SK-N-MC (cell line): ENCODE results near the gene POLQ.
"Not testable (repeated sequence)": the region's sequence is repeated elsewhere in the genome, so short reads cannot be mapped to it uniquely, and the experiment has no call there.

ENCODE experiments used
- DNase-seq: peaks from one replicate; pipeline ENCODE4 v3.0.0-alpha.2; 2011; ENCODE audit warnings: low read depth, low spot score
- H3K27ac ChIP-seq: fragments of 200-600 bp; sonication (generic); 2 replicates; pipeline ENCODE4 v1.5.1; 2016; ENCODE audit warnings: mixed run types
- H3K36me3 ChIP-seq: fragments of 200-600 bp; sonication (generic); 2 replicates; pipeline ENCODE4 v1.6.1; 2017; ENCODE audit warnings: antibody characterized with exemption, low read length, mixed read lengths; ENCODE audit not compliant: insufficient read depth
- H3K4me3 ChIP-seq: fragments of 200-600 bp; sonication (generic); 2 replicates; pipeline ENCODE4 v1.5.1; 2016
- H3K9ac ChIP-seq: fragments of 200-600 bp; sonication (generic); 2 replicates; pipeline ENCODE4 v1.8.0; 2017; ENCODE audit warnings: mixed run types, mixed read lengths; ENCODE audit not compliant: insufficient read length
- H3K9me3 ChIP-seq: fragments of 200-600 bp; sonication (generic); 2 replicates; pipeline ENCODE4 v1.6.1; 2017; ENCODE audit warnings: low read depth, mild to moderate bottlenecking, antibody characterized with exemption, low read length, moderate library complexity, mixed read lengths
- EZH2 ChIP-seq: fragments of 200-600 bp; sonication (generic); IDR thresholded peaks from one replicate; pipeline ENCODE4 v1.6.1; 2017; ENCODE audit warnings: antibody characterized with exemption
- FOXP2 ChIP-seq: optimal IDR thresholded peaks from 2 replicates; pipeline ENCODE3; 2011; ENCODE audit warnings: mild to moderate bottlenecking, moderate library complexity; ENCODE audit not compliant: insufficient read depth; ENCODE audit errors: extremely low read length, control extremely low read depth
- POLR2AphosphoS5 ChIP-seq: IDR thresholded peaks from 2 replicates; pipeline ENCODE4 v1.6.1; 2012; ENCODE audit warnings: mild to moderate bottlenecking, low read depth, low read length, borderline replicate concordance

POLQ gene

DNA sequence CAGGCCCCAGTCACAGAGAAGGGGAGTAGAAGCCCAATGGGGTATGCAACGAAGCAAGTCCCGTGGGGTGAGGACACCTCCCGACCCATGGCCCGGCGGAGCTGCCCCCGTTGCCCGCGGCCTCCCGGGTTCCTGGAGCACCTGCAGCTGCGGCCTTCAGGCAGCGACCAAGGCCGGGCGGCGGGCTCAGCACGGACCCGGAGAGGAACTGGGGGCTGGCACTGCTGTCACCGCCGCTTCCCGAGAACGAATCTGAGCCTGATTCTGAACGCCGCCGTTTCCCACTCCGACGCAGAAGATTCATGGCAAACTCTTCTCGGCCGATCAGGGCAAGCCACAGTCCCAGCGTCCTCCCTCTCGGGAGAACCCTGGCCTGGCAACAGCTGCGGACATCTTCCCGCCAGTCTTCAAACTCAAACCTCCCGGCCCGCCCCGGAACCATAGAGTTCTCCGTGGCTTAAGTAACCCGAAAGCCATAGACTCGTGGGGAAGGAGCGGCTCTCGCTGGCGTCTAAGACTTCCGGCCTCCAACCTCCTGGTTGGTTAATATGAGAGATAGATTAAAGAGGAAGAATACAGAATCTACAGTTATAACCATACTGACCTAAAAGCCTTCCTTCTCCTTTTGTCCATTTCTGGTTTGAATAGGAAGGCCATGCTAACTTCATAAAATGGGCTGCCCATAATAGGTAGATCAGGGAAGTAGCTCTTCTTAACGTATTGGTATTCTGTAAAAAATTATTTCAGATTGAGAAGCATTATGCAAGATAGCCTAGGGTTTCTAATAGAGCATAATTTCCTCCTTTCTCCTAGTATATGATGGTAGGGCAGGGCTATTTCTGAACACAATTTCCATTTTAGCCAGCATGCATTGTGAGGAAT, at the start of gene POLQ:
TSS of gene POLQ (minus strand) at position 415 of the 882 bp plus-strand sequence. CDS start at position 304, 111 bp downstream.
- Histone ChIP-seq H3K4me3 (peak within 1 kb of the TSS; percentile 85), H3K36me3 (peaks cover 8% of the 10 kb centered on the region), H3K9ac (peak within 1 kb of the TSS; percentile 94), H3K27ac (peak within 1 kb of the TSS; percentile 66), H3K9me3 (no peaks in the 10 kb centered on the region)
- TF ChIP-seq POLR2AphosphoS5 (peak; percentile 80), FOXP2 (no peak)
- peak; percentile 77 for DNase-seq

DNA sequence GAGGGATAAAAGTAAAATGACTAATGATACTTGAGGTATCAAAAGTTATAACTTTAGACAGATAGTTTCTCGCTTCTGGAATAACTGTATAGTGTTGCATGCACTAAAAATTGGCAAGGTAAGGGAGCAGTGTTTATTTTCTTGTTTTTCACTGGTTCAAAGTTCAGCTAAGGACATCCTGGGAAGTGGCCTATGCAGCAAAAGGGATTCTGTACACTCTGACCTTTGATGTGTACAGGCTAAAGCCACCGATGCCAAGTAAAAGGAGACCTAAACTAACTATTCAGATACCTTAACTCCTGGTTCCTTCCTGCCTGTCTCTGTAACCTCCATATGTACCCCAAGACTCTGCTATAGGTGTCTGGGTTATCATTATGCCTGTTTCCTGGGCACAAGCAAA, 49.1 kb upstream of the POLQ start:
- H3K9me3 ChIP-seq: no peaks in the 10 kb centered on the region
- TF ChIP-seq EZH2: no peak
- TF ChIP-seq POLR2AphosphoS5: no peak
- TF ChIP-seq FOXP2: no peak
- no peak overlapping the region for H3K4me3 ChIP-seq
- H3K27ac ChIP-seq: no peak overlapping the region
- DNase-seq: no peak
- H3K36me3 ChIP-seq: no peaks in the 10 kb centered on the region
- H3K9ac ChIP-seq: no peak overlapping the region

DNA sequence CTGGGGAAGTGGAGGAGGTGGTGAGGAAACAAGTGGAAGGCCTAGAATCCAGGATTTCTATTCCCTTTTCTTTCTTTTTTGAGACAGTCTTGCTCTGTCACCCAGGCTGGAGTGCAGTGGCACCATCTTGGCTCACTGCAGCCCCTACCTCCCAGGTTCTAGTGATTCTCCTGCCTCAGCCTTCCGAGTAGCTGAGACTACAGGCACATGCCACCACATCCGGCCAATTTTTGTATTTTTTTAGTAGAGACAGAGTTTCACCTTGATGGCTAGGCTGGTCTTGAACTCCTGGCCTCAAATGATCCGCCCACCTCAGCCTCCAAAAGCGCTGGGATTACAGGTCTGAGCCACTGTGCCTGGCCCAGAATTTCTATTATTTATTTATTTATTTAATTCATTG, 48.0 kb upstream of the POLQ start:
- not testable (repeated sequence) for H3K9ac ChIP-seq, H3K9me3 ChIP-seq, H3K4me3 ChIP-seq, H3K27ac ChIP-seq, H3K36me3 ChIP-seq, DNase-seq

DNA sequence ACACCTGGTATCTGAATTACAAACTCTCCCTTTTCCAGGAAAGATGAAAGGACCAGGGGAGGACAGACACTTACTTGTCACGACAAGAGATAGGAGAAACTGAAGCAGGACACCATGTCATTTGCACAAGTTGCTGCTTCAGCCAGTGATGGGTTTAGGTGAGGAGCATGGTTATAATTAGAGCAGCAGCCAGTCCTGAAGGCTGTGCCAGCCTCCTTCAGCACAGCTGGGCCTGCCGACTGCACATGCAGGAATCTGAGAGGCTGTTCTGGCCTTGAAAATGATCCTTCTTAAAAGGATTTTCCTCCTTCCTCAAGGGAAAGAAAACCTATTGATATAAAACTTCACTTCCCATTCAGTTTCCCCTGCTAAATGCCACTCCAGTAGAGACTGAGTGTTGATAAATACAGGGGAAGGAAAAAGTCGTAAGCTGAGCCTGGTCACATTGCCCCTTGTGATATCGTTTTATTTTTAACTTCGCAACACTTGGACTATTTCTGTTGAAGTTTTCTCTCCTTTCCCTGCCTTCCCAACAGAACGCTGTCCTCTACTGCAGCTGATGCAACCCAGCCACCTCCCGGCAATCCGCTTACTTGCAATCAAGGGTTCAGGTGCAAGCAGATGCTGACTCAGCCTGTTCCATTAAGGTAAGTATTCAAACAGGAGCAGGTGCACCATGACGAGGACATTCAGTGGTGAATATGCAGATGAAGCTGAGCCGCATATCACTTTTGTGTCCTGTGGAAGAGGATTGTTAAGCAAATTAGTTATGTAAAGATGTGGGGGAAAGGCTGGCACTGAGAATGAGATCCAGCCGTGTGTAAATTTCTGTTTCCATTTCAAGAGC, 47.3 kb upstream of the POLQ start, which contains the start of gene FBXO40:
TSS of gene FBXO40 (plus strand) at position 524 of the 847 bp plus-strand sequence. CDS start 27,197 bp downstream, outside the sequence.
- H3K4me3 ChIP-seq: no peak within 1 kb of the TSS

DNA sequence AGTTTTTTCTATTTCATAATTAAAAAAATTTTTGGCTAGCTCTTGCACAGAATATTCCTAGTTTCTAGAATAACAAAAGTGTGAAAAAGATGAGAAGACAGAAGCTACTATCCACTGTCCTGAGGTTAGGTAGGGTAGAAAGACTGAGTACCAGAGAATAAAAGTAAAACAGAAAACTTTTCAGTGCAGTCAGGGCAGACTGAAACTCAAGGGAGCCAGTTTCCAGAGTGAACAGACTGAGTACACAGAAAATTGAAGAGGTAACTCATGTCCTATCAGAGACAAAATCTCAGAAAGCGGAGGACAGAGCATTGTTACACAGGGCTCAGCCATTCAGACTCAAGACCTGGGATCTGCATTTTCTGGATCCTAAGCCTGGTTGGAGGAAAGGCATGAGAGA, 38.6 kb upstream of the POLQ start:
- Histone ChIP-seq H3K36me3 (no peaks in the 10 kb centered on the region), H3K4me3 (no peak overlapping the region), H3K9me3 (no peaks in the 10 kb centered on the region), H3K27ac (0 out of 2 replicates have a peak overlapping the region, but pooled peaks have one; percentile 26), H3K9ac (no peak overlapping the region)
- TF ChIP-seq POLR2AphosphoS5: no peak
- no peak for TF ChIP-seq FOXP2
- TF ChIP-seq EZH2: no peak
- no peak for DNase-seq

More for the DNA sequence above, 47.3 kb upstream of the POLQ start, which contains the start of gene FBXO40:
- TF ChIP-seq EZH2 (no peak), FOXP2 (no peak), POLR2AphosphoS5 (no peak)
- Histone ChIP-seq H3K36me3 (no peaks in the 10 kb centered on the region), H3K9ac (no peak within 1 kb of the TSS), H3K27ac (no peak within 1 kb of the TSS), H3K9me3 (no peaks in the 10 kb centered on the region)
- no peak for DNase-seq

DNA sequence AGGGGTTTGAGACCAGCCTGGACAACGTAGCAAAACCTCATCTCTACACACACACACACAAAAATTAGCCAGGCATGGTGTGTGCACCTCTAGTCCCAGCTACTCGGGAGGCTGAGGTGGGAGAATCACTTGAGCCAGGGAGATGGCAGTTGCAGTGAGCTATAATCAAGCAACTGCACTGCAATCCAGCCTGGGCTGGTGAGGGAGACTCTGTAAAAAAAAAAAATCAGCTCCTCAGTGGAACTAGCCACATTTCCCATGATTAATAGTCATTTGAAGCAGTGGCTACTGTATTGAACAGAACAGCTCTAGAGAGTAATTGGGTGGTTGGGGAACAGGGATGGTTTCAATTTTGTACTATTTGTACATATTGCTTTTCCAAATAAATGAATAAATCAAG, 35.9 kb upstream of the POLQ start:
- Histone ChIP-seq H3K9ac (no peak overlapping the region), H3K36me3 (no peaks in the 10 kb centered on the region), H3K4me3 (no peak overlapping the region), H3K27ac (no peak overlapping the region), H3K9me3 (no peaks in the 10 kb centered on the region)
- TF ChIP-seq EZH2 (no peak), FOXP2 (no peak), POLR2AphosphoS5 (no peak)
- no peak for DNase-seq

DNA sequence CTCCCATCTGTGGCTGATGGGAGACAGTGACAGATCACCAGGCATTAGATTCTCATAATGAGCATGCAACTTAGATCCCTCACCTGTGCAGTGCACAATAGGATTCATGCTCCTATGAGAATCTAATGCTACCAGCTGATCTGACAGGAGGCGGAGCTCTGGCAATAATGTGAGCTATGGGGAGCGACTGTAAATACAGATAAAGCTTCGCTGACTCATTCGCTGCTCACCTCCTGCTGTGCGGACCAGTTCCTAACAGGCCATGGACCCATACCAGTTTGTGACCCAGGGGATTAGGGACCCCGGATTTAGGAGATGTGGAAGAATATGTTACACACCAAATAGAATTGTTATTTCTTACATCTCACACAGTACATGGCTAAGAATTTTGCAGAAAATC, 28.7 kb upstream of the POLQ start:
- Histone ChIP-seq H3K27ac (no peak overlapping the region), H3K9me3 (no peaks in the 10 kb centered on the region), H3K36me3 (no peaks in the 10 kb centered on the region), H3K4me3 (no peak overlapping the region), H3K9ac (no peak overlapping the region)
- TF ChIP-seq FOXP2 (no peak), EZH2 (no peak), POLR2AphosphoS5 (no peak)
- no peak for DNase-seq

DNA sequence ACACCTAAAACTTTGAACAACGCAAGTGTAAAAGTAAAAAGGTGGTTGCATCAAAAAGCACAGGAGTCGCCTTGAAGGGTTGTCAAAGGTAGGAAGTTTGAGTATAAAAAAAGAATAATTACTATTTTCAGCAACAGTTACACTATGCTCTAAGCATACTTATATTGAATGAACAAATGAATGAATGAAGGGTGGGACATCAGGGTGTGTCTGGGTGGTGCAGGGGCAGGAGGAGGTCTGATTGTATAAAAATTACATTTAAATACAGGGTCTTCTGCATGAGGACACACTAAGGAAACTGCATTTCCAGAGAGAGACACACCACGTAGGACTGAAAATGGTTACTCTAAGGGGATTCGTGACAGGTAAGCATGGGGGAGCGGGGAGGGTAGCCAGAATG, 21.9 kb upstream of the POLQ start, which contains the start of gene ARGFX:
TSS of gene ARGFX (plus strand) at position 301 of the 400 bp plus-strand sequence. CDS start 2,765 bp downstream, outside the sequence.
- H3K9ac ChIP-seq: no peak within 1 kb of the TSS
- H3K4me3 ChIP-seq: no peak within 1 kb of the TSS
- no peak for DNase-seq
- no peaks in the 10 kb centered on the region for H3K9me3 ChIP-seq
- TF ChIP-seq POLR2AphosphoS5 (no peak), EZH2 (no peak), FOXP2 (no peak)
- H3K27ac ChIP-seq: no peak within 1 kb of the TSS
- H3K36me3 ChIP-seq: no peaks in the 10 kb centered on the region
